Measurements from ENCODE around the gene CCDC181. TPM values are rescaled to one million over a fixed set of nuclear protein-coding genes. Genes with fewer than 3 reads are reported as not detected.

The CCDC181 gene
- total and polyA plus RNA-seq, 9 donors = 4.1 to 10.9 (median 5.8) TPM

DNA sequence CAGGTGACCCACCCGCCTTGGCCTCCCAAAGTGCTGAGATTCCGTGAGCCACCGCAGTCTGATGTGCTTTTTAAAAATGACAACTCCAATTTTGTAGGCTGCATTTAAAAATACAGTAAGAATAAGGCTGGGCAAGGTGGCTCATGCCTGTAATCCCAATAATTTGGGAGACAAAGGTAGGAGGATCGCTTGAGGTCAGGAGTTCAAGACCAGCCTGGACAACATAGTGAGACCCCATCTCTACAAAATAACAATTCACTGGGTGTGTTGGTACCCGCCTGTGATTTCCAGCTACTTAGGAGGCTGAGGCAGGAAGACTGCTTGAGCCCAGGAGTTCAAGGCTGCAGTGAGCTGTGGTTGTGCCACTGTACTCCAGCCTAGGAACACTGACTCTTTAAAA, 35.1 kb upstream of the CCDC181 start:
- TF ChIP-seq EP300 (IDR thresholded peaks at IDR 0.05) (no peak), POLR2A (IDR thresholded peaks at IDR 0.05) (no peak)
- TF ChIP-seq, protein P1, sequence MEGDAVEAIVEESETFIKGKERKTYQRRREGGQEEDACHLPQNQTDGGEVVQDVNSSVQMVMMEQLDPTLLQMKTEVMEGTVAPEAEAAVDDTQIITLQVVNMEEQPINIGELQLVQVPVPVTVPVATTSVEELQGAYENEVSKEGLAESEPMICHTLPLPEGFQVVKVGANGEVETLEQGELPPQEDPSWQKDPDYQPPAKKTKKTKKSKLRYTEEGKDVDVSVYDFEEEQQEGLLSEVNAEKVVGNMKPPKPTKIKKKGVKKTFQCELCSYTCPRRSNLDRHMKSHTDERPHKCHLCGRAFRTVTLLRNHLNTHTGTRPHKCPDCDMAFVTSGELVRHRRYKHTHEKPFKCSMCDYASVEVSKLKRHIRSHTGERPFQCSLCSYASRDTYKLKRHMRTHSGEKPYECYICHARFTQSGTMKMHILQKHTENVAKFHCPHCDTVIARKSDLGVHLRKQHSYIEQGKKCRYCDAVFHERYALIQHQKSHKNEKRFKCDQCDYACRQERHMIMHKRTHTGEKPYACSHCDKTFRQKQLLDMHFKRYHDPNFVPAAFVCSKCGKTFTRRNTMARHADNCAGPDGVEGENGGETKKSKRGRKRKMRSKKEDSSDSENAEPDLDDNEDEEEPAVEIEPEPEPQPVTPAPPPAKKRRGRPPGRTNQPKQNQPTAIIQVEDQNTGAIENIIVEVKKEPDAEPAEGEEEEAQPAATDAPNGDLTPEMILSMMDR (IDR thresholded peaks at IDR 0.05) = no peak
- Histone ChIP-seq H3K9me3 (no peaks in the 10 kb centered on the region), H3K4me3 (no peak overlapping the region), H3K4me1 (ENCODE audit: insufficient read depth) (peaks cover 4% of the 10 kb centered on the region), H3K27ac (no peak overlapping the region), H3K36me3 (no peaks in the 10 kb centered on the region), H3K27me3 (no peaks in the 10 kb centered on the region)
- intact Hi-C loops (cut with DNase I) = loop anchor here in 2 of 4 donors (10.0 kb wide), 1 partner anchor 82 kb away; no protein-coding TSS in a partner anchor
- WGBS, 3 donors = 93 to 97% (median 97%) methylated on average over 5 of the region's 5 CpGs
- no peak for DNase-seq

DNA sequence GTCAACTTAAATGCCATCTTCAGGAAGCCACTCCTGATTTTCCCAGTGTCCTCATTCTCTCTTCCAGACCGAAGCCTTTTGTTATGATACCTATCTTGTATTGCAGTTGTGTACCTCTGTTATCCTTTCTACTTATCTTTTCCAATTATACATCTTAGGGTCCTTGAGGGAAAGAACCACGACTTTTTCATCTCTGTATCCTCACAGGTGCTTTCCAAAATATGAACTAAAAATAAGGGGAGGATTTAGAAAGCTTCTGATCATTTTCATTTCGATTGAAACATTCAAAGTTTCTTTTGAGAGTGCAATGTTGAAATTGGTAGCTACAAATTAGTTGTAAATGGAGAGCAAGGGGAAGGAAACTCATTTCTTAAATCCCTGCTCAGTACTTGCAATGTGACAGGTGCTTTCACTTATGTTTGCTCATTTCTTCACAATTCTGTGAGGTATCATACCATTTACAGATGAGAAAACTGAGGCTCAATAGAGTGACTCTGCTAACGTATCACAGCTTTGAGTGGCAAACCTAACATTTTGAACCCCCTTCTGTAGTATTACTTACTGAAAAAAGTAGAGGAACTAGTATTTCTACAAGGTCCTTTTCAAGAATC, 34.2 kb upstream of the CCDC181 start:
- Histone ChIP-seq H3K4me3 (no peak overlapping the region), H3K36me3 (no peaks in the 10 kb centered on the region), H3K27me3 (no peaks in the 10 kb centered on the region), H3K4me1 (ENCODE audit: insufficient read depth) (peaks cover 4% of the 10 kb centered on the region), H3K9me3 (no peaks in the 10 kb centered on the region), H3K27ac (no peak overlapping the region)
- WGBS, 3 donors = 76 to 89% (median 80%) methylated on average over 4 of the region's 4 CpGs
- TF ChIP-seq POLR2A (IDR thresholded peaks at IDR 0.05) = no peak
- TF ChIP-seq, protein P1 (IDR thresholded peaks at IDR 0.05) = no peak
- no peak for TF ChIP-seq EP300 (IDR thresholded peaks at IDR 0.05)
- intact Hi-C loops (cut with DNase I) = loop anchor here in 2 of 4 donors (10.0 kb wide), 1 partner anchor 83 kb away; no protein-coding TSS in a partner anchor
- DNase-seq = no peak

DNA sequence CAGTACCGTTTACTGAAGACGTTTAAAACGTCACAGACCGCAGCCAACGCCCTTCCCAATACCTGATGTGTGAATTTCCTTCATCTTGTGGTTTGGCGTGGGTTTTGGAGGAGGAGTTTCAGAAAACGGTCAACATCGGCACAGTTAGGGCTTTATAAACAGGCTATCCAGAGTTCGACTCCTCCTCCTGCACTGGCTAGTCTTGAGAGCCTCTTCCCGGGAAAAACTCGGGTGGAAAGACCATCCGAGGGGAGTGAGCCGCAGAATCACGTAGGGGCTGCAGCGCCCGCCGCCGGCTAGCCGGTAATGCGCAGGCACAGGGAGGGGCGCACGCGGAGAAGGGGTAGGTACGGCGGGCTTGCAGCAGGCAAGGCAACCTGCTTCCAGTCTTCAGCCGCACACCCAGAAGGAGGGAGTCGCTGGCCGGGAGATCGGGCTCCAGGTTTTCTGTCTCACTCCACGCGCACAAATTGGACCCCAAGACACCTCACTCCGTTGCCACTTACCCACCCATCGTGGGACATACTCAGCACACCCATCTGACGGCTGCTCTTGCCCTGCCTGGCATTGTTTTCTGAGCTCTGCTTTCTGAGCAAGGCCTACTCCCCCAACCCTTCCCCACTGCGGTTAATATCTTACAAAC, 33.0 kb upstream of the CCDC181 start:
- DNase-seq = peak in 2 of 5 donors; percentile 18 to 39
- peaks cover 4% of the 10 kb centered on the region for H3K4me1 ChIP-seq (ENCODE audit: insufficient read depth)
- 4 to 10% (median 9%) methylated on average over 35 of the region's 35 CpGs for WGBS, 3 donors
- intact Hi-C loops (cut with DNase I) = loop anchor here in 2 of 4 donors (10.0 kb wide), 1 partner anchor 84 kb away; no protein-coding TSS in a partner anchor
- no peaks in the 10 kb centered on the region for H3K9me3 ChIP-seq
- H3K27me3 ChIP-seq = no peaks in the 10 kb centered on the region
- H3K36me3 ChIP-seq = no peaks in the 10 kb centered on the region
- no peak overlapping the region for H3K4me3 ChIP-seq
- no peak overlapping the region for H3K27ac ChIP-seq
- TF ChIP-seq, protein P1 (IDR thresholded peaks at IDR 0.05) = no peak
- TF ChIP-seq EP300 (IDR thresholded peaks at IDR 0.05) (no peak), POLR2A (IDR thresholded peaks at IDR 0.05) (no peak)

DNA sequence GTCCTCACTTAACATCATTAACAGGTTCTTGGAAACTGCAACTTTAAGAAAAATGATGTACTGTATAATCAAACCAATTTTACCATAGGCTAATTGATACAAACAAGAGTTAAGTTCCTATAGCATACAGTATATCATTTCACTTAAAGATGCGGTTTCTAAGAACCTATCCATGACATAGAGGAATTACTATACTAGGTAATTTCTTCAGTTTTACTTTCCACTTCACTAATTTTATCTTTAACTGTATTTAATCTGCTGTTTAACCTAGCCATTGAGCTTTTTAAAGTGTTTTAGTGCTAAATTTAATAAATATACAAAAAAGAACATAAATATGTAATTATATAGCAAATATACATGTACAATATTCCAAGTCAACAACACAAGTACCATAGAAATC, 30.2 kb upstream of the CCDC181 start:
- no peaks in the 10 kb centered on the region for H3K27me3 ChIP-seq
- DNase-seq = no peak
- H3K9me3 ChIP-seq = no peaks in the 10 kb centered on the region
- intact Hi-C loops (cut with DNase I) = no loop called here
- peaks cover 4% of the 10 kb centered on the region for H3K4me1 ChIP-seq (ENCODE audit: insufficient read depth)
- H3K27ac ChIP-seq = no peak overlapping the region
- TF ChIP-seq EP300 (IDR thresholded peaks at IDR 0.05) (no peak), POLR2A (IDR thresholded peaks at IDR 0.05) (no peak)
- TF ChIP-seq, protein P1 (IDR thresholded peaks at IDR 0.05) = no peak
- H3K4me3 ChIP-seq = no peak overlapping the region
- 94 to 100% (median 100%) methylated on average over 1 of the region's 1 CpG for WGBS, 3 donors
- H3K36me3 ChIP-seq = no peaks in the 10 kb centered on the region
